ENCODE data around the gene HSPB7.

DNA sequence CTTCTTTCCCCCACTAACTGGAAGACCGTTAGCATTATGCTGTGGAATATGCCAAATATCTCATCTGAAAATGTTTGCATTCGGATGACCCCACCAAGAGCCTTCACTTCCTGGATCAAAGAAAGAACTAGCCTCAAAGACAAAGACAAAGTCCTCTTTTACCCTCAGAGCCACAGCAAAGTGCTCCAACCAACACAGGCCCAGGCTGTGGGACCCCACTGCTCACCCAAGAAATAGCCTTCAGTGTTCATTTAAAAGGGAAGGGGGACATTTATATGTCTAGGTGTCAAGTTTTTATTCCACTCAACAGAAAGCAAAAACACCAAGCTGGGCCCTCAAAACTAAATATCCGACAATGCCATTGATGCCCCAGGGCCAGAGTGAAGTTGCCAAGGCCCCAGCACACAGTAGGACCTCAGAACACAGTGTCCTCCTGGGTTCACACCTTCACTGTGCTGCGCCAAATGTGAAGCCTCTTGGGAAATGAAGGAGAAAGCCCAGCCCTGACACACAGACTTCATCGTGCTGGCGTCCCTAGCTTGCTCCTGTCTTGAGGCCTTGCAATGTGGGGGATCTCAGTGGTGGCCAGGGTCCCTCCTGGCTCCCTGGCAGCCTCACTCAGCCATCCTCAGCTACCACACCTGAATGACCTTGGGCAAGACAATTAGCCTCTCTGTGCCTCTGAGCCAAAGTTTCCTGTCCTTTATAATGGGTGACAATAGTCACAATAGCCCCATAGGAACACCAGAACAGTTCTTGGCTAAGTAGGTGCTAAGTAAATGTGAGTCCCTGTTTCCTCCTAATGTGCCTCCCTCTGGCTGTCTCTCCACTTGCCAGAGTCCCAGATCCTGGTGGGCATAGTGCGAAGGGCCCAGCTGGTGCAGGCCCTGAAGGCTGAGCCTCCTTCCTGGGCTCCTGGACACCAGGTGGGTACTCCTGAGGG is 37.0 kb upstream of the HSPB7 start:
- TF ChIP-seq POLR2AphosphoS5 (IDR thresholded peaks at IDR 0.05; ENCODE audit: low read depth, low read length) (no peak), POLR2A (IDR thresholded peaks at IDR 0.05; ENCODE audit: low read depth, low read length) (no peak), SPI1 (IDR thresholded peaks at IDR 0.05; ENCODE audit: low read depth, low read length) (no peak), TAF1 (IDR thresholded peaks at IDR 0.05; ENCODE audit: low read depth, low read length) (no peak), PAX5 (IDR thresholded peaks at IDR 0.05; ENCODE audit: insufficient read depth, low read length, severe bottlenecking) (no peak)

All from GM12891 (cell line).